WERI-Rb-1 (cell line): Measurements from ENCODE around the gene TMF1.

Experiments used
- DNase-seq: peaks from one replicate; pipeline ENCODE4 v3.0.0-alpha.2; 2020
- H3K27ac ChIP-seq: fragments of 250-450 bp; sonication (Bioruptor Pico); 2 replicates; pipeline ENCODE4 v1.5.1; 2020; ENCODE audit warnings: mild to moderate bottlenecking, moderate library complexity
- H3K27me3 ChIP-seq: fragments of 250-450 bp; sonication (Bioruptor Pico); 2 replicates; pipeline ENCODE4 v1.5.1; 2021; ENCODE audit warnings: mild to moderate bottlenecking, low read depth, moderate library complexity; ENCODE audit not compliant: insufficient read depth, severe bottlenecking
- H3K36me3 ChIP-seq: fragments of 250-450 bp; sonication (Bioruptor Pico); 2 replicates; pipeline ENCODE4 v1.5.1; 2020; ENCODE audit warnings: mild to moderate bottlenecking, moderate library complexity
- H3K4me3 ChIP-seq: 2 replicates; pipeline ENCODE4 v1.5.1; 2011; ENCODE audit warnings: low read depth, mild to moderate bottlenecking, control low read depth, low read length
- H3K9me3 ChIP-seq: fragments of 250-450 bp; sonication (Bioruptor Pico); 2 replicates; pipeline ENCODE4 v1.5.1; 2021; ENCODE audit warnings: mild to moderate bottlenecking, moderate library complexity; ENCODE audit not compliant: severe bottlenecking
- TF ChIP-seq, protein P1 (sequence below): IDR thresholded peaks from 2 replicates; pipeline ENCODE4 v1.5.1; 2011; ENCODE audit warnings: low read depth, mild to moderate bottlenecking, control low read depth, inconsistent platforms, low read length

TMF1 gene

DNA sequence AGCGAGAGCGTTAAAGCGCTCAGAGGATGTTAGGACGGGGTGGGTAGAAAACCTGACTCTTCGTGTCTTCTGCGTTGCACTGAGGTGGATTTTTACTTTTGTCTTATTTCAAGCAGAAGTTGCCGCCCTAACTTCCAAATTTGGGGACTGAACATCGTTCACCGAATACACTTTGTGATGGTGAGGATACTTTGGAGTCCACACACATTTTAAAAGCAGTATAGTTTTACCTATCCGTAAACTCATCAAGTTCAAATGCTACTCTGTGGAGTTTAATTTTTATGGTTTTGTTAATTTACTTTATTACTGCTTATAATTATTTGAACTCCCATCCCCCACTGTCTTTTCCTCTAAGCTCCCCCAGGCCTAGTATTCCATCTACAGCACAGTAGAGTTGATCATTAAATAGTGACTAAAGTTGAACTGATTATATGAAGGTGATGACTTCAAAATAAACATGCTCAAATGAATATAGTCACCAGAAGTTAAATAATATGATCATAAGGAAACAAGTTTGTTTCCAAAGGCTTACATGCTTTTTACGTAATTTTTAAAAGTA lies 38.0 kb downstream of the TMF1 start:
- Histone ChIP-seq H3K27ac (peak overlapping the region; percentile 93), H3K4me3 (peak overlapping the region; percentile 75), H3K36me3 (peaks cover 4% of the 10 kb centered on the region; the same call in 1 of the 2 replicates), H3K9me3 (no peaks in the 10 kb centered on the region), H3K27me3 (no peaks in the 10 kb centered on the region)
- DNase-seq, result no peak
- TF ChIP-seq, protein P1, sequence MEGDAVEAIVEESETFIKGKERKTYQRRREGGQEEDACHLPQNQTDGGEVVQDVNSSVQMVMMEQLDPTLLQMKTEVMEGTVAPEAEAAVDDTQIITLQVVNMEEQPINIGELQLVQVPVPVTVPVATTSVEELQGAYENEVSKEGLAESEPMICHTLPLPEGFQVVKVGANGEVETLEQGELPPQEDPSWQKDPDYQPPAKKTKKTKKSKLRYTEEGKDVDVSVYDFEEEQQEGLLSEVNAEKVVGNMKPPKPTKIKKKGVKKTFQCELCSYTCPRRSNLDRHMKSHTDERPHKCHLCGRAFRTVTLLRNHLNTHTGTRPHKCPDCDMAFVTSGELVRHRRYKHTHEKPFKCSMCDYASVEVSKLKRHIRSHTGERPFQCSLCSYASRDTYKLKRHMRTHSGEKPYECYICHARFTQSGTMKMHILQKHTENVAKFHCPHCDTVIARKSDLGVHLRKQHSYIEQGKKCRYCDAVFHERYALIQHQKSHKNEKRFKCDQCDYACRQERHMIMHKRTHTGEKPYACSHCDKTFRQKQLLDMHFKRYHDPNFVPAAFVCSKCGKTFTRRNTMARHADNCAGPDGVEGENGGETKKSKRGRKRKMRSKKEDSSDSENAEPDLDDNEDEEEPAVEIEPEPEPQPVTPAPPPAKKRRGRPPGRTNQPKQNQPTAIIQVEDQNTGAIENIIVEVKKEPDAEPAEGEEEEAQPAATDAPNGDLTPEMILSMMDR, result no peak

DNA sequence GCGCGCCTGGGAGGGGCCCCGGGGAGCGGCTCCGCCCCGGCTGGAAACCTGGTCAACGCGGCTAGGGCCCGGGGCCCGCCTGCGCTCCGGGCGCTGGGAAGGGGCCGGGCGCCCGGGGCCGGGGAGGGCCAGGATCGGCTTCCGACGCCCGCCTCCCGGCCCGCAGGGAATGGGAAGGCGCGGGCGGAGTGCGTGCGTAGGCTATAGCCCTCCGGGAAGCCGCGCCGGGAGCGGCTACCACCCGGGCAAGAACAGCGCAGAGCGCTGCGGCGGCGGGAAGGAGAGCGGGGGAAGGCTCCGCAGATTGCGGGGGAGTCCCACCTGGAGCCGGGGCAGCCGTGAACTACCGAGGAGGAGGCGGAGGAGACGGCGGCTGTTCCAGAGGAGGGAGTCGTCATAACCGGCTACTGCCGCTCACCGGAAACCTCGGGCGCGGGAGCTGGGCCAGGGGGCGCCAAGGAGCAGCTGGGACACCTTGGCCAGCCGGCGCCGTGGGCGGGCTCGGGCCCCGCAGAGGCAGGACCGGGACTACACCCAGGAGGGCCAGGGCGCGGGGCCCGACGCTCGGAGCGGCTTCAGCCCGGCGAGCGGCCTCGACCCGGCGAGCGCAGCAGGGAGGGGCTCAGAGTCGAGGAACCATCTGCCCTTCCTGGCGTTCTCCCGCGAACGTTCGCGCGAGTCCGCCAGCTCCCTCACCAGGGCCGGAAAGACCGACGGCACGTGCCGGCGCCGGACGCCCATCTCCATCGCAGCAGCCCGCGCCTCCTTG lies 38.7 kb downstream of the TMF1 start, which contains the start of gene EOGT:
TSS of gene EOGT (minus strand) at position 432 of the 769 bp plus-strand sequence. CDS start 3,838 bp downstream, outside the sequence.
- peak within 1 kb of the TSS; percentile 93 for H3K27ac ChIP-seq
- DNase-seq, result peak; percentile 93
- TF ChIP-seq, protein P1, result peak; percentile 76

DNA sequence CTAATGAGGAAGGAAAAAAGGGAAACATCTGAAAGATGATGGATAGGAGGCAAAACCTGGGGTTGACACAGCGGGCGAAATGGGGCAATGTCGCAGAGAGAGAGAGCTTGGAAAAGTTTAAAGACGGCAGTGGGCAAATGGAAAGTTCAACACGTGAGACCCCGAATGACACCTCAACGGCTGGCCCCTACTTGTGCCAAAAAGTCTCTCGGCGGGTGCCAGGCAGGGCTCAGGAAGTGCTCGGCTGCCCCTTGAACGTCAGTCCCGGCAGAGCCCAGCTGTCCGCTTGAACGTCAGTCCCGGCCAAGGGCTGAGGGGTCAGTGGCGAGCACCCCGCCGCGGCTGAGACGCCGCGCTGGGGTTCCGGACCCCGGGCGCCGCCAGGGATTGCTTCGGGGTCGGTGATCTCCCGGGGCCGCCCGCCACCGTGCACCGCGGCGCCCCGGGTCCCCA lies 39.3 kb downstream of the TMF1 start:
- peak overlapping the region; percentile 75 for H3K4me3 ChIP-seq
- peak; percentile 52 for DNase-seq
- H3K9me3 ChIP-seq, result no peaks in the 10 kb centered on the region
- H3K27me3 ChIP-seq, result no peaks in the 10 kb centered on the region
- H3K36me3 ChIP-seq, result peaks cover 14% of the 10 kb centered on the region
- H3K27ac ChIP-seq, result peak overlapping the region; percentile 93
- TF ChIP-seq, protein P1, result peak; percentile 36

More for the DNA sequence above, 38.7 kb downstream of the TMF1 start, which contains the start of gene EOGT:
- no peaks in the 10 kb centered on the region for H3K9me3 ChIP-seq
- H3K27me3 ChIP-seq, result no peaks in the 10 kb centered on the region
- H3K36me3 ChIP-seq, result peaks cover 9% of the 10 kb centered on the region
- peak within 1 kb of the TSS; percentile 75 for H3K4me3 ChIP-seq

DNA sequence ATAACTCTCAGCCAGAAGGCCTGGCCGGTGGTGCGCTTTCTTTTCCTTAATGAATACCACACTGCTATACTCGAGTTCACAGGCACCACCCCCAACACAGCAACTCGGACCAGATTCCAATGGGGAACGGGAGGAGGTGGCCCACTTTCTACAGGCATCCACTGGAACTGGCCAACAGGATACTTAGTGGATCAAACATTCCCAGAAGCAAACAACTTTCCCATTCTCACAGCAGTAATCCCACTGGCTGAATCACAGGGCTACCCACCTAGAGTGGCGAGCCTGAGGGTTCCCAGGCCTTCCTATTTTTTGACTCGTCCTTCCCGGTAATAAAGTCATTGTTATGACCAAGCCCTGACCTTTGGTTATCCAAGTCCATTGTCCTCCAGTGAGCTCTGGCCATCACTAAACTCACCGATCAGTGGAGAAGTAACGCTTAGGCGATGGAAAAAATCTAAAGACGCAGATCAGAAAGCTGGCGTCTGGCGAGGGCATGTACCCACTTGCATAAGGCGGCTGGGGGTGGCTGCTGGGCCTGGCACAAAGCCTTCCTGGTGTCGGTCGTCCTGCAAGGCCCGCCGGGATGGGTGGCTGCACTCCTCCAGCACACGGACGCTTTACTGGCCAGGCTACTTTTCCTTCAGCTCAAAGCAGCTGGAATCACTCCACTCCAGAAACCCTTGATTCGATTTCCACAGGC lies 39.9 kb downstream of the TMF1 start:
- Histone ChIP-seq H3K4me3 (peak overlapping the region; percentile 75; the same call in 1 of the 2 replicates), H3K9me3 (no peaks in the 10 kb centered on the region), H3K27ac (no peak overlapping the region), H3K27me3 (no peaks in the 10 kb centered on the region), H3K36me3 (peaks cover 14% of the 10 kb centered on the region)
- TF ChIP-seq, protein P1, result no peak
- no peak for DNase-seq

DNA sequence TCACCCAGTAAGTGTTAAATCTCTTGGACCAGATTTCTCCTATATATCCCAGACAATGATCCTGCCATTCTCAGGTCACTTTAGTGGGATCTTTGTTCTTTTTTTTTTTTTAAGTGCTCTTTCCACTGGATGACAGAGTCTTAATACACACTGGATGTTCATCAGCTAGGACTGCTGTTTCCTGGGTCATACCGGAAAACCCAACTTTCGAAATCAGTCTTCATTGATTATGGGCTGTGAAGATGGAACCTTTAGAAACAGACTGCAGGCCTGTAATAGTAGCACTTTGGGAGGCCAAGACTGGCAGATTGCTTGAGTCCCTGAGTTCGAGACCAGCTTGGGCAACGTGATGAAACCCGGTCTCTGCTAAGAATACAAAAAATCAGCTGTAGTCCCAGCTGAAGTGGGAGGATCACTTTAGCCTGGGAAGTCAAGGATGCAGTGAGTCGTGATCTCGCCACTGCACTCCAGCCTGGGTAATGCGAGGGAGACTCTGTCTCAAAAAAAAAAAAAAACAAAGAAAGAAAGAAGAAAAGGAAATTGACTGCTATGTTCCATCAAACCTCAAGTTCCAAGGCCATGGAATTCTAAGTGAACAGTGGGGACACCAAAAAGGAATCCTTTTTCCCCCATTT lies 40.9 kb downstream of the TMF1 start:
- no peak overlapping the region for H3K27ac ChIP-seq
- H3K4me3 ChIP-seq, result no peak overlapping the region
- DNase-seq, result no peak
- no peaks in the 10 kb centered on the region for H3K9me3 ChIP-seq
- TF ChIP-seq, protein P1, result no peak
- peaks cover 14% of the 10 kb centered on the region for H3K36me3 ChIP-seq
- no peaks in the 10 kb centered on the region for H3K27me3 ChIP-seq
